Liver (tissue), 3 donors: Measurements from ENCODE around the gene TP53.

Experiments
- CTCF ChIP-seq: fragments of 150-350 bp; IDR thresholded peaks from 2 replicates; pipeline ENCODE4 v1.5.1; 2017; ENCODE audit warnings: improper control_type of control experiment, low read depth, low read length; ENCODE audit not compliant: missing input control
- EGR1 ChIP-seq, 2 donors: IDR thresholded peaks; 2 replicates each; pipeline ENCODE4 v1.6.1; 2016 to 2018; ENCODE audit warnings: antibody characterized with exemption in 2 of 2, low read depth in 2 of 2
- FOXA1 ChIP-seq: IDR thresholded peaks from 2 replicates; pipeline ENCODE4 v1.6.1; 2016; ENCODE audit warnings: antibody characterized with exemption
- GABPA ChIP-seq, 2 donors: IDR thresholded peaks in 1 of 2; conservative IDR thresholded peaks in 1 of 2; 2 replicates each; pipeline ENCODE4 v1.6.1; 2016; ENCODE audit warnings: antibody characterized with exemption in 2 of 2, mild to moderate bottlenecking in 1 of 2, moderate library complexity in 1 of 2
- MAX ChIP-seq: IDR thresholded peaks from 2 replicates; pipeline ENCODE4 v1.6.1; 2016; ENCODE audit warnings: antibody characterized with exemption
- RAD21 ChIP-seq, 2 donors: IDR thresholded peaks; 2 replicates each; pipeline ENCODE4 v1.6.1; 2016; ENCODE audit warnings: antibody characterized with exemption in 2 of 2, mild to moderate bottlenecking in 2 of 2
- RXRA ChIP-seq, 2 donors: IDR thresholded peaks; 2 replicates each; pipeline ENCODE4 v1.6.1; 2017 to 2018; ENCODE audit warnings: antibody characterized with exemption in 2 of 2, mild to moderate bottlenecking in 1 of 2
- TAF1 ChIP-seq: conservative IDR thresholded peaks from 2 replicates; pipeline ENCODE4 v1.6.1; 2016; ENCODE audit warnings: antibody characterized with exemption, mild to moderate bottlenecking
- YY1 ChIP-seq: IDR thresholded peaks from 2 replicates; pipeline ENCODE4 v1.6.1; 2016; ENCODE audit warnings: antibody characterized with exemption, mild to moderate bottlenecking
- ZBTB33 ChIP-seq: IDR thresholded peaks from 2 replicates; pipeline ENCODE4 v1.6.1; 2016; ENCODE audit warnings: antibody characterized with exemption
- donor health status: healthy.
- donor health status: healthy.

- no peak for TF ChIP-seq CTCF
- TF ChIP-seq MAX: no peak
- no peak for TF ChIP-seq EGR1 (IDR thresholded peaks at IDR 0.05; ENCODE audit: low read depth in 2 of 2)
- TF ChIP-seq RAD21 (IDR thresholded peaks at IDR 0.05): no peak
- TF ChIP-seq GABPA (IDR thresholded peaks at IDR 0.05 in 1 of 2, conservative IDR thresholded peaks at IDR 0.05 in 1 of 2): no peak
- no peak for TF ChIP-seq RXRA (IDR thresholded peaks at IDR 0.05)
- TF ChIP-seq ZBTB33: no peak
- no peak for TF ChIP-seq YY1
- TF ChIP-seq TAF1: no peak
- no peak for TF ChIP-seq FOXA1
Observed at GRCh38 chr17:7703584-7704479, 16.5 kb upstream of the TP53 start.
